ENCODE data around the gene CEL. TPM values are rescaled to one million over a fixed set of nuclear protein-coding genes. Genes with fewer than 3 reads are reported as not detected.
"Not testable (repeated sequence)": the region's sequence is repeated elsewhere in the genome, so short reads cannot be mapped to it uniquely, and the experiment has no call there.

Gene CEL
- total and polyA plus RNA-seq, 2 donors (not counting 3 experiments of a cell fraction or from before 2014, with no cell fraction given): 0.92 to 1.1 TPM

- peak; percentile 76 for FAIRE-seq
- H3K79me2 ChIP-seq (ENCODE audit: control insufficient read depth, insufficient read depth, low read length); H3K9ac ChIP-seq (replicated peaks; ENCODE audit: extremely low read depth, insufficient read depth, low read length); H3K4me1 ChIP-seq (ENCODE audit: control insufficient read depth, extremely low read depth, insufficient read depth, low read length); H2AFZ ChIP-seq (ENCODE audit: low read depth, low read length); H3K27me3 ChIP-seq (ENCODE audit: control insufficient read depth in 2 of 2, insufficient read depth in 2 of 2, low read length in 2 of 2); dilution Hi-C loops (cut with MboI; ENCODE audit: extremely low pct_ligation_motif_present, low sequenced_read_pairs); H3K4me2 ChIP-seq (ENCODE audit: insufficient read depth, low read length); H3K9me1 ChIP-seq (replicated peaks; ENCODE audit: control insufficient read depth, extremely low read depth, insufficient read depth, low read length); DNase-seq (ENCODE audit: low read depth, low spot score); H4K20me1 ChIP-seq (replicated peaks; ENCODE audit: control insufficient read depth, extremely low read depth, insufficient read depth, low read length); BruUV-seq (replicated peaks); H3K27ac ChIP-seq (ENCODE audit: insufficient read depth, low read depth, low read length); POLR2A ChIA-PET; intact Hi-C loops (cut with micrococcal nuclease); H3K9me3 ChIP-seq (replicated peaks; ENCODE audit: control insufficient read depth, insufficient read depth, low read length); H3K4me3 ChIP-seq (replicated peaks in 1 of 3; ENCODE audit: insufficient read depth in 1 of 3, low read depth in 1 of 3, low read length in 3 of 3); H3K36me3 ChIP-seq (ENCODE audit: control insufficient read depth in 2 of 2, extremely low read depth in 1 of 2, insufficient read depth in 2 of 2, low read length in 2 of 2): not testable (repeated sequence)
- CTCF ChIA-PET: interaction anchor here (0.9 to 1.9 kb wide), 2 partner anchors 14 to 83 kb away, joined by 3 to 5 read pairs; no protein-coding TSS in a partner anchor
Observed at GRCh38 chr9:133061019-133061763, 590 bp upstream of the CEL start.

- H3K4me3 ChIP-seq (replicated peaks in 1 of 3; ENCODE audit: insufficient read depth in 1 of 3, low read depth in 1 of 3, low read length in 3 of 3); H3K4me2 ChIP-seq (ENCODE audit: insufficient read depth, low read length); H2AFZ ChIP-seq (ENCODE audit: low read depth, low read length); H4K20me1 ChIP-seq (replicated peaks; ENCODE audit: control insufficient read depth, extremely low read depth, insufficient read depth, low read length); DNase-seq (ENCODE audit: low read depth, low spot score); H3K79me2 ChIP-seq (ENCODE audit: control insufficient read depth, insufficient read depth, low read length); POLR2A ChIA-PET; H3K9me3 ChIP-seq (replicated peaks; ENCODE audit: control insufficient read depth, insufficient read depth, low read length); H3K4me1 ChIP-seq (ENCODE audit: control insufficient read depth, extremely low read depth, insufficient read depth, low read length); FAIRE-seq; H3K9me1 ChIP-seq (replicated peaks; ENCODE audit: control insufficient read depth, extremely low read depth, insufficient read depth, low read length); H3K36me3 ChIP-seq (ENCODE audit: control insufficient read depth in 2 of 2, extremely low read depth in 1 of 2, insufficient read depth in 2 of 2, low read length in 2 of 2); intact Hi-C loops (cut with micrococcal nuclease); H3K27me3 ChIP-seq (ENCODE audit: control insufficient read depth in 2 of 2, insufficient read depth in 2 of 2, low read length in 2 of 2); H3K9ac ChIP-seq (replicated peaks; ENCODE audit: extremely low read depth, insufficient read depth, low read length); dilution Hi-C loops (cut with MboI; ENCODE audit: extremely low pct_ligation_motif_present, low sequenced_read_pairs); CTCF ChIA-PET; BruUV-seq (replicated peaks); H3K27ac ChIP-seq (ENCODE audit: insufficient read depth, low read depth, low read length): not testable (repeated sequence)
Observed at GRCh38 chr9:133062569-133062968, 788 bp downstream of the CEL start.

All from endothelial cell of umbilical vein (primary cell).